GM12878 (cell line): ENCODE data around the gene PDXDC1. TPM values are rescaled to one million over a fixed set of nuclear protein-coding genes. Genes with fewer than 3 reads are reported as not detected.

Source experiments
- ATAC-seq: fragments of 200-7000 bp; cut with Tn5 transposase; 3 replicates; pipeline ENCODE4 v1.9.1; 2020; ENCODE audit warnings: mild to moderate bottlenecking, moderate library complexity
- BruUV-seq: library from RNA; stranded (reverse); fragments of 400-500 nt; replicated peaks from 2 replicates; lab custom pipeline; 2021; lab: Mats Ljungman, UMichigan
- CTCF ChIA-PET: fragments of 300-600 bp; sonication (Branson Sonifier 250); formaldehyde crosslinking; extraction: SDS; loops from one replicate; lab custom pipeline; 2021; ENCODE audit warnings: inconsistent platforms; lab: Yijun Ruan, JAX
- POLR2A ChIA-PET: fragments of 350-600 bp; formaldehyde crosslinking; extraction: SDS; loops from one replicate; lab custom pipeline; 2021; ENCODE audit warnings: inconsistent platforms; lab: Charles Lee
- RAD21 ChIA-PET: fragments of 300-600 bp; sonication (Branson Sonifier 250); formaldehyde crosslinking; loops from one replicate; lab custom pipeline; 2023; ENCODE audit warnings: antibody characterized with exemption; ENCODE audit not compliant: unreplicated experiment; lab: Charles Lee
- SMC1A ChIA-PET: fragments of 300-600 bp; sonication (Branson Sonifier 250); formaldehyde crosslinking; loops from one replicate; lab custom pipeline; 2023; ENCODE audit not compliant: unreplicated experiment, uncharacterized antibody; lab: Charles Lee
- DNase-seq: peaks from one replicate; pipeline ENCODE4 v3.0.0-alpha.2; 2011; ENCODE audit warnings: low read depth, low spot score
- FAIRE-seq: peaks from 3 replicates; lab custom pipeline; 2011; peaks lifted over from hg19 to GRCh38; lab: Jason Lieb, UNC
- H2AFZ ChIP-seq: 2 replicates; pipeline ENCODE4 v1.6.0; 2011; ENCODE audit warnings: low read depth, low read length, control low read depth; ENCODE audit not compliant: control insufficient read depth
- H3K27ac ChIP-seq: 2 replicates; pipeline ENCODE4 v1.5.1; 2011; ENCODE audit warnings: control low read depth; ENCODE audit not compliant: control insufficient read depth, insufficient read depth
- H3K27me3 ChIP-seq, 2 experiments: replicated peaks in 1 of 2; 2 replicates each; pipeline versions ENCODE4 v1.6.0 to v1.6.1; 2011; ENCODE audit warnings: low read length in 1 of 2; ENCODE audit not compliant: control insufficient read depth in 2 of 2, insufficient read depth in 2 of 2
- H3K36me3 ChIP-seq, 2 experiments: 2 replicates each; pipeline ENCODE4 v1.5.1; 2011; ENCODE audit warnings: low read length in 1 of 2; ENCODE audit not compliant: control insufficient read depth in 2 of 2, insufficient read depth in 2 of 2
- H3K4me1 ChIP-seq: 2 replicates; pipeline ENCODE4 v1.6.1; 2011; ENCODE audit warnings: mild to moderate bottlenecking, low read length, moderate library complexity, mixed read lengths; ENCODE audit not compliant: control insufficient read depth, insufficient read depth
- H3K4me2 ChIP-seq: 2 replicates; pipeline ENCODE4 v1.6.0; 2011; ENCODE audit warnings: control low read depth; ENCODE audit not compliant: control insufficient read depth, insufficient read depth
- H3K4me3 ChIP-seq: fragments of 200-600 bp; sonication (generic); 2 replicates; pipeline ENCODE4 v1.5.1; 2016
- H3K79me2 ChIP-seq: 2 replicates; pipeline ENCODE4 v1.6.0; 2011; ENCODE audit warnings: low read length; ENCODE audit not compliant: control insufficient read depth, insufficient read depth
- H3K9ac ChIP-seq: 2 replicates; pipeline ENCODE4 v1.8.0; 2011; ENCODE audit warnings: low read length, control low read depth, mixed read lengths; ENCODE audit not compliant: control insufficient read depth, insufficient read depth
- H3K9me3 ChIP-seq: replicated peaks from 3 replicates; pipeline ENCODE4 v1.5.1; 2011; ENCODE audit warnings: mild to moderate bottlenecking, low read length; ENCODE audit not compliant: control insufficient read depth, insufficient read depth
- H4K20me1 ChIP-seq: 2 replicates; pipeline ENCODE4 v1.6.0; 2011; ENCODE audit not compliant: control insufficient read depth, insufficient read depth
- ATF3 ChIP-seq: IDR thresholded peaks from 2 replicates; pipeline ENCODE4 v1.6.1; 2011; ENCODE audit warnings: low read depth, mild to moderate bottlenecking, low read length, moderate library complexity, borderline replicate concordance; ENCODE audit errors: extremely low read depth
- BRCA1 ChIP-seq: IDR thresholded peaks from 2 replicates; pipeline ENCODE4 v1.6.1; 2011; ENCODE audit warnings: low read depth, low read length, improper control_type of control experiment
- EGR1 ChIP-seq, 2 experiments: IDR thresholded peaks; 1 replicate in 1 of 2; 2 replicates in 1 of 2; pipeline ENCODE4 v1.6.1; 2011 to 2012; ENCODE audit warnings: low read depth in 2 of 2, low read length in 2 of 2, borderline replicate concordance in 1 of 2, mild to moderate bottlenecking in 1 of 2, moderate library complexity in 1 of 2
- FOXM1 ChIP-seq: IDR thresholded peaks from 2 replicates; pipeline ENCODE4 v1.6.1; 2012; ENCODE audit warnings: low read depth, mild to moderate bottlenecking, inconsistent platforms, low read length, moderate library complexity
- GATAD2B ChIP-seq: fragments of 450-650 bp; conservative IDR thresholded peaks from 2 replicates; pipeline ENCODE4 v1.6.1; 2017; ENCODE audit warnings: low read depth, mild to moderate bottlenecking, moderate library complexity
- KLF5 ChIP-seq: fragments of 450-650 bp; IDR thresholded peaks from 2 replicates; pipeline ENCODE4 v1.6.1; 2014; ENCODE audit warnings: mild to moderate bottlenecking; ENCODE audit not compliant: partially characterized antibody
- MXI1 ChIP-seq: fragments of 150-350 bp; IDR thresholded peaks from 2 replicates; pipeline ENCODE4 v1.6.1; 2011; ENCODE audit warnings: low read depth, mild to moderate bottlenecking, inconsistent platforms, low read length, improper control_type of control experiment
- NBN ChIP-seq: fragments of 450-650 bp; IDR thresholded peaks from 2 replicates; pipeline ENCODE4 v1.6.1; 2016
- NRF1 ChIP-seq: conservative IDR thresholded peaks from 2 replicates; pipeline ENCODE4 v1.6.1; 2011; ENCODE audit warnings: mild to moderate bottlenecking, low read depth, low read length, improper control_type of control experiment
- PAX8 ChIP-seq: fragments of 450-650 bp; IDR thresholded peaks from 2 replicates; pipeline ENCODE4 v1.6.1; 2017; ENCODE audit warnings: mild to moderate bottlenecking, moderate library complexity
- TCF12 ChIP-seq: IDR thresholded peaks from 2 replicates; pipeline ENCODE4 v1.6.1; 2011; ENCODE audit warnings: low read depth, mild to moderate bottlenecking, low read length
- ZNF207 ChIP-seq: fragments of 450-650 bp; IDR thresholded peaks from 2 replicates; pipeline ENCODE4 v1.6.1; 2014; ENCODE audit warnings: antibody characterized with exemption, mild to moderate bottlenecking, borderline replicate concordance
- ZNF687 ChIP-seq: fragments of 450-650 bp; IDR thresholded peaks from 2 replicates; pipeline ENCODE4 v1.6.1; 2017; ENCODE audit warnings: mild to moderate bottlenecking, moderate library complexity
- WGBS: methylation state at CpG from one replicate; pipeline ENCODE4 v1.1.6; 2016; ENCODE audit warnings: low lambda C conversion rate; ENCODE audit not compliant: insufficient replicate concordance, insufficient coverage; ENCODE audit errors: missing lambda C conversion rate; 5-methylcytosine and 5-hydroxymethylcytosine counted together
- in situ Hi-C: fragments of 300-500 bp; cut with MboI; formaldehyde crosslinking; loops from 9 replicates; pipeline ENCODE4 v1.14.3; 2018; ENCODE audit warnings: mixed read lengths
- intact Hi-C: fragments of 100-400 bp; cut with micrococcal nuclease; formaldehyde crosslinking; loops from one replicate; pipeline ENCODE4 v1.14.2; 2022; ENCODE audit not compliant: unreplicated experiment
- polyA plus RNA-seq, 11 experiments: library from polyadenylated mRNA; depleted of rRNA in 4 of 11; unstranded in 6 of 11; stranded (reverse) in 5 of 11; fragments of >200 nt; fragmentation: Nextera tagmentation in 4 of 11; fragmentation: Illumina TruSeq in 1 of 11; extraction: Ambion mirVana in 4 of 11; extraction: Trizol in 1 of 11; gene quantifications; 1 replicate in 1 of 11; 2 replicates in 10 of 11; pipeline versions ENCODE4 v1.2.1 to v1.2.3, GENCODE V29; 2011 to 2016; ENCODE audit warnings: inconsistent platforms in 2 of 11, missing spikeins in 2 of 11, low read depth in 1 of 11
- total RNA-seq, 4 experiments: library from RNA; depleted of rRNA in 3 of 4; stranded (reverse); fragments of >200 nt in 3 of 4; fragmentation: Illumina TruSeq in 1 of 4; extraction: Trizol in 1 of 4; gene quantifications; 2 replicates each; pipeline versions ENCODE4 v1.2.1 to v1.2.3, GENCODE V29; 2013 to 2021

PDXDC1 gene
- total and polyA plus RNA-seq, 10 of the 15 experiments (the other 5 are each of a cell fraction or from before 2014, with no cell fraction given): 6.1 to 78.2 (median 53.8) TPM

- H3K36me3 ChIP-seq: peaks cover 10 to 23% of the 10 kb centered on the region in 2 experiments
- no peak overlapping the region for H3K9ac ChIP-seq
- no peak overlapping the region for H3K4me3 ChIP-seq
- no peaks in the 10 kb centered on the region; the same call in 1 of the 2 replicates for H3K4me1 ChIP-seq
- ChIA-PET CTCF (interaction anchor here (2.2 kb wide), 1 partner anchor 15 kb away, joined by 10 read pairs; no protein-coding TSS in a partner anchor), POLR2A (no interaction called here), SMC1A (interaction anchor here (0.8 kb wide), 1 partner anchor 16 kb away, joined by 5 read pairs; no protein-coding TSS in a partner anchor), RAD21 (no interaction called here)
- ATAC-seq: no peak
- no peak for DNase-seq
- intact Hi-C loops: no loop called here
- TF ChIP-seq BRCA1 (no peak), ZNF207 (no peak), PAX8 (no peak), NBN (no peak), ZNF687 (no peak), ATF3 (no peak), KLF5 (no peak), FOXM1 (no peak), MXI1 (no peak), EGR1 (IDR thresholded peaks at IDR 0.05; ENCODE audit: borderline replicate concordance in 1 of 2, low read depth in 2 of 2, low read length in 2 of 2) (no peak), GATAD2B (no peak), NRF1 (no peak), TCF12 (no peak)
- no peak overlapping the region for H2AFZ ChIP-seq
- H3K79me2 ChIP-seq: peaks cover 10% of the 10 kb centered on the region
- no peak overlapping the region for H3K4me2 ChIP-seq
- no peaks in the 10 kb centered on the region for H3K9me3 ChIP-seq
- no peaks in the 10 kb centered on the region for H4K20me1 ChIP-seq
- no TSS peak for BruUV-seq
- WGBS: 76% methylated on average over 7 of the region's 7 CpGs
- FAIRE-seq: no peak
- in situ Hi-C loops: no loop called here
- H3K27me3 ChIP-seq: no peaks in the 10 kb centered on the region
- no peak overlapping the region for H3K27ac ChIP-seq
Observed at GRCh38 chr16:15057681-15058417, 83.0 kb downstream of the PDXDC1 start.
